GM18870 (cell line): Measurements from ENCODE around the gene RGS10.
"Not testable (repeated sequence)": the region's sequence is repeated elsewhere in the genome, so short reads cannot be mapped to it uniquely, and the experiment has no call there.

Source experiments
- ATAC-seq: cut with Tn5 transposase; IDR thresholded peaks from one replicate; pipeline ENCODE4 v1.9.1; 2021; ENCODE audit warnings: moderate library complexity; ENCODE audit not compliant: unreplicated experiment

RGS10 gene

GRCh38 chr10:119539359-119539825 is 3.1 kb downstream of the RGS10 start:
- ATAC-seq: no peak

- no peak for ATAC-seq
Observed at GRCh38 chr10:119538632-119539358, 3.7 kb downstream of the RGS10 start.

GRCh38 chr10:119537953-119538630 is 4.4 kb downstream of the RGS10 start:
- ATAC-seq: no peak

GRCh38 chr10:119536508-119537025 is 6.0 kb downstream of the RGS10 start:
- no peak for ATAC-seq

GRCh38 chr10:119535837-119536507 is 6.5 kb downstream of the RGS10 start:
- ATAC-seq: no peak

GRCh38 chr10:119535305-119535704 is 7.2 kb downstream of the RGS10 start:
- no peak for ATAC-seq

- ATAC-seq: no peak
Observed at GRCh38 chr10:119533473-119533872, 9.0 kb downstream of the RGS10 start.

GRCh38 chr10:119532791-119533190 is 9.7 kb downstream of the RGS10 start:
- not testable (repeated sequence) for ATAC-seq

- not testable (repeated sequence) for ATAC-seq
Observed at GRCh38 chr10:119532251-119532650, 10.3 kb downstream of the RGS10 start.

- ATAC-seq: no peak
Observed at GRCh38 chr10:119531067-119531466, 11.5 kb downstream of the RGS10 start.

GRCh38 chr10:119528663-119529237 is 13.8 kb downstream of the RGS10 start:
- ATAC-seq: not testable (repeated sequence)

GRCh38 chr10:119526621-119527592 is 15.6 kb downstream of the RGS10 start:
- ATAC-seq: no peak

- no peak for ATAC-seq
Observed at GRCh38 chr10:119526149-119526548, 16.4 kb downstream of the RGS10 start.

- no peak for ATAC-seq
Observed at GRCh38 chr10:119525116-119525515, 17.4 kb downstream of the RGS10 start.

- ATAC-seq: no peak
Observed at GRCh38 chr10:119524720-119525070, 17.8 kb downstream of the RGS10 start.

GRCh38 chr10:119523895-119524719 is 18.4 kb downstream of the RGS10 start:
- no peak for ATAC-seq

- ATAC-seq: no peak
Observed at GRCh38 chr10:119522747-119523426, 19.6 kb downstream of the RGS10 start.

GRCh38 chr10:119521443-119522204 is 20.9 kb downstream of the RGS10 start:
- no peak for ATAC-seq
